Measurements from ENCODE around the gene FSIP1. TPM values are rescaled to one million over a fixed set of nuclear protein-coding genes. Genes with fewer than 3 reads are reported as not detected.

Gene FSIP1
- total RNA-seq, 2 donors from 2014 or later: 0.33 TPM; not detected in 1

DNA sequence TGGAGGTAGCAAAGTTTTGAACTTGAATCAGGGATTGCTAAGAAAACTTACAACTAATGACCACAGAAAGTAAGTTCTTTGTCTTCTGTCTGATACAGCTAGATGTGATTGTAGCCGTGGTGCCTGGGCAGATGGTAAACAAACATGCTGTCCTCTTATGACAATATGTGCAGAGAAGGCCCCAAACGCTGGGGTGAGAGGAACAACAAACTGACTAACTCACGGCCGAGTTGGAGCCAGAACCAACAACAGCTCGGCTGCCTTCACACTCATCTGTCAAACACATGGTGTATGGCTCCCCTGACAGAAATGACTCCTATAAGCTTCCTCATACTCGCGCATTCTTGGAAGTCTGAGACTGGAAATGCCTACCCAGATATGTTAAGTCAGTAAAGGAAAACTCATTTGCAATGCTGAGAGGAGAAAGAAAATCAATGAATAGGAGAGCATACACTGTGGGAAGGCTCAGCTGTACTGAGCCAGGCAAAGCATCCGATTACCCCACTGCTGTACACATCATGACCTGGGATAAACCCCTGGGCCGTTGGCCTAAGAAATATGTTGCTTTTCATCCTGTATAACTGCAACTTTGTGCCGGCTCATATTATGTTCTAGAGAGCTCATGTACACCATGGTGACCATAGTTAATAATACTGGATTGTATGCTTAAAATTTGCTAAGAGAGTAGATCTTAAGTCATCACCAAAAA lies 196.1 kb downstream of the FSIP1 start:
- TF ChIP-seq, protein P1, sequence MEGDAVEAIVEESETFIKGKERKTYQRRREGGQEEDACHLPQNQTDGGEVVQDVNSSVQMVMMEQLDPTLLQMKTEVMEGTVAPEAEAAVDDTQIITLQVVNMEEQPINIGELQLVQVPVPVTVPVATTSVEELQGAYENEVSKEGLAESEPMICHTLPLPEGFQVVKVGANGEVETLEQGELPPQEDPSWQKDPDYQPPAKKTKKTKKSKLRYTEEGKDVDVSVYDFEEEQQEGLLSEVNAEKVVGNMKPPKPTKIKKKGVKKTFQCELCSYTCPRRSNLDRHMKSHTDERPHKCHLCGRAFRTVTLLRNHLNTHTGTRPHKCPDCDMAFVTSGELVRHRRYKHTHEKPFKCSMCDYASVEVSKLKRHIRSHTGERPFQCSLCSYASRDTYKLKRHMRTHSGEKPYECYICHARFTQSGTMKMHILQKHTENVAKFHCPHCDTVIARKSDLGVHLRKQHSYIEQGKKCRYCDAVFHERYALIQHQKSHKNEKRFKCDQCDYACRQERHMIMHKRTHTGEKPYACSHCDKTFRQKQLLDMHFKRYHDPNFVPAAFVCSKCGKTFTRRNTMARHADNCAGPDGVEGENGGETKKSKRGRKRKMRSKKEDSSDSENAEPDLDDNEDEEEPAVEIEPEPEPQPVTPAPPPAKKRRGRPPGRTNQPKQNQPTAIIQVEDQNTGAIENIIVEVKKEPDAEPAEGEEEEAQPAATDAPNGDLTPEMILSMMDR (IDR thresholded peaks at IDR 0.05): no peak
- TF ChIP-seq POLR2A (IDR thresholded peaks at IDR 0.05): no peak
- Histone ChIP-seq H3K9me3 (no peaks in the 10 kb centered on the region), H3K36me3 (replicated peaks in 1 of 2; ENCODE audit: insufficient read depth in 1 of 2, low read depth in 2 of 2) (peaks cover 0 to 28% of the 10 kb centered on the region in 2 donors), H3K27ac (no peak overlapping the region), H3K4me1 (peaks cover 16% of the 10 kb centered on the region), H3K4me3 (no peak overlapping the region), H3K27me3 (no peaks in the 10 kb centered on the region)
- 50 to 52% methylated on average over 10 of the region's 10 CpGs for WGBS, 2 donors
- intact Hi-C loops (cut with DNase I): loop anchor here (10.0 kb wide), 1 partner anchor 872 kb away; no protein-coding TSS in a partner anchor
- ATAC-seq: no peak
- no peak for DNase-seq

- Histone ChIP-seq H3K27ac (no peak overlapping the region), H3K27me3 (no peaks in the 10 kb centered on the region), H3K4me3 (no peak overlapping the region), H3K4me1 (peaks cover 23% of the 10 kb centered on the region), H3K36me3 (replicated peaks in 1 of 2; ENCODE audit: insufficient read depth in 1 of 2, low read depth in 2 of 2) (peaks cover 0 to 25% of the 10 kb centered on the region in 2 donors), H3K9me3 (no peaks in the 10 kb centered on the region)
- DNase-seq (no peak), ATAC-seq (no peak)
- TF ChIP-seq, protein P1 (IDR thresholded peaks at IDR 0.05): no peak
- TF ChIP-seq POLR2A (IDR thresholded peaks at IDR 0.05): no peak
- 81 to 83% methylated on average over 4 of the region's 4 CpGs for WGBS, 2 donors
- intact Hi-C loops (cut with DNase I): loop anchor here (10.0 kb wide), 1 partner anchor 871 kb away; no protein-coding TSS in a partner anchor
Observed at GRCh38 chr15:39585871-39586301, 196.8 kb downstream of the FSIP1 start.

- WGBS, 2 donors: 81 to 87% methylated on average over 4 of the region's 4 CpGs
- peaks cover 28% of the 10 kb centered on the region for H3K4me1 ChIP-seq
- no peaks in the 10 kb centered on the region for H3K27me3 ChIP-seq
- no peak overlapping the region for H3K27ac ChIP-seq
- peaks cover 0 to 24% of the 10 kb centered on the region in 2 donors for H3K36me3 ChIP-seq (replicated peaks in 1 of 2; ENCODE audit: insufficient read depth in 1 of 2, low read depth in 2 of 2)
- no peak for DNase-seq
- ATAC-seq: no peak
- H3K9me3 ChIP-seq: no peaks in the 10 kb centered on the region
- H3K4me3 ChIP-seq: no peak overlapping the region
- TF ChIP-seq, protein P1 (IDR thresholded peaks at IDR 0.05): no peak
- no peak for TF ChIP-seq POLR2A (IDR thresholded peaks at IDR 0.05)
- intact Hi-C loops (cut with DNase I): loop anchor here (10.0 kb wide), 1 partner anchor 871 kb away; no protein-coding TSS in a partner anchor
Observed at GRCh38 chr15:39585389-39585841, 197.2 kb downstream of the FSIP1 start.

DNA sequence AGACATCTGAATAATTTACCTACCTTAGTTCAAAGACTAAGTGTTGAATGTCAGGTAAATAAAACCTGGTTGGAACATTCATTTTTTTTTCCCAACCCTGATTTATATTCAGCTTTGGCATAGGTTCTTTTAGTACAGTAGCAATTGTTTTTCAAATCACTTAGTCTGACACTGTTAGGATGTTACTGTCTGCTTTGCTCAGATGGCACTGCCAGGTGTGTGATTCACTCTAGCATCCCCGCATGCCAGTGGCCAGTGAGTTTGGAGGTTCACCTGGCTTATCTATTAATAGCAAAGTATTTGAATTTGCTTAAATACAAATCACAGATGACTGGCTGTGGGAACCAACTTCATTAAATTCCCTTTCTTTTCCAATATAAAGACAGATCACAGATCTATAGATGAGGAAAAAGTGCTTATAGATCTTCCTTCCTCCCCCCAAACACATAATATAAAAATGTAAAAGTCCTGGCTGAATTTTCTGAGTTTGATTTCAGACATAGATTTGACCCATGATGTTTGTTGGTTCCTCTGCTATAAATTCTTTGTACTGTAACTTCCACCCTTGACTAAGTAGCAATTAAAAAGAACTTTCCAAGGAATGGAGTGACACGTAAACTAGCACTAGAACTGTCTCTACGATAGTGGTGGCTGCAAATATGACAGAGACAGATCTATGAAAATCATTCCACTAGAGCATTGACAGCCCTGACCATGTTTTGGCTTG lies 197.8 kb downstream of the FSIP1 start:
- DNase-seq: no peak
- 76 to 90% methylated on average over 3 of the region's 3 CpGs for WGBS, 2 donors
- Histone ChIP-seq H3K36me3 (replicated peaks in 1 of 2; ENCODE audit: insufficient read depth in 1 of 2, low read depth in 2 of 2) (peaks cover 0 to 23% of the 10 kb centered on the region in 2 donors), H3K9me3 (no peaks in the 10 kb centered on the region), H3K4me1 (peaks cover 34% of the 10 kb centered on the region), H3K4me3 (no peak overlapping the region), H3K27ac (no peak overlapping the region), H3K27me3 (no peaks in the 10 kb centered on the region)
- ATAC-seq: no peak
- intact Hi-C loops (cut with DNase I): loop anchor here (5.0 to 10.0 kb wide), 2 partner anchors 768 to 870 kb away; no protein-coding TSS in a partner anchor
- TF ChIP-seq, protein P1 (IDR thresholded peaks at IDR 0.05): no peak
- no peak for TF ChIP-seq POLR2A (IDR thresholded peaks at IDR 0.05)

All from body of pancreas (tissue), 4 donors.